D341Med (cell line): ENCODE measurements around the gene AFF3.
"Not testable (repeated sequence)": the region's sequence is repeated elsewhere in the genome, so short reads cannot be mapped to it uniquely, and the experiment has no call there.

ENCODE experiments used
- DNase-seq: peaks from one replicate; pipeline ENCODE4 v3.0.0; 2012; ENCODE audit warnings: low spot score

AFF3 gene

GRCh38 chr2:100142393-100142792 lies at the start of gene AFF3:
AFF3 (minus strand) TSS chr2:100142590; CDS start chr2:100104454, 38,136 bp downstream.
- no peak for DNase-seq

GRCh38 chr2:100189387-100189786 lies 47.0 kb upstream of the AFF3 start:
- DNase-seq: no peak

GRCh38 chr2:100188326-100188725 lies 45.9 kb upstream of the AFF3 start:
- DNase-seq: no peak

GRCh38 chr2:100186126-100186525 lies 43.7 kb upstream of the AFF3 start:
- DNase-seq: no peak

- DNase-seq: no peak
Observed at GRCh38 chr2:100185516-100185915, 43.1 kb upstream of the AFF3 start.

GRCh38 chr2:100185105-100185504 lies 42.7 kb upstream of the AFF3 start:
- no peak for DNase-seq

GRCh38 chr2:100184055-100184737 lies 41.8 kb upstream of the AFF3 start:
- DNase-seq: no peak

GRCh38 chr2:100182494-100183361 lies 40.3 kb upstream of the AFF3 start:
- DNase-seq: no peak

GRCh38 chr2:100180503-100180902 lies 38.1 kb upstream of the AFF3 start:
- no peak for DNase-seq

GRCh38 chr2:100179806-100180205 lies 37.4 kb upstream of the AFF3 start:
- DNase-seq: no peak

GRCh38 chr2:100178864-100179263 lies 36.5 kb upstream of the AFF3 start:
- no peak for DNase-seq

- DNase-seq: no peak
Observed at GRCh38 chr2:100178085-100178788, 35.8 kb upstream of the AFF3 start.

GRCh38 chr2:100176925-100177324 lies 34.5 kb upstream of the AFF3 start:
- DNase-seq: no peak

GRCh38 chr2:100174026-100174431 lies 31.6 kb upstream of the AFF3 start:
- DNase-seq: no peak

- no peak for DNase-seq
Observed at GRCh38 chr2:100166701-100167100, 24.3 kb upstream of the AFF3 start.

GRCh38 chr2:100163605-100164004 lies 21.2 kb upstream of the AFF3 start:
- DNase-seq: no peak

GRCh38 chr2:100161945-100162620 lies 19.7 kb upstream of the AFF3 start:
- no peak for DNase-seq

- DNase-seq: no peak
Observed at GRCh38 chr2:100160396-100160795, 18.0 kb upstream of the AFF3 start.

- DNase-seq: not testable (repeated sequence)
Observed at GRCh38 chr2:100151832-100152231, 9.4 kb upstream of the AFF3 start.

- no peak for DNase-seq
Observed at GRCh38 chr2:100151310-100151709, 8.9 kb upstream of the AFF3 start.

- DNase-seq: no peak
Observed at GRCh38 chr2:100148883-100149282, 6.5 kb upstream of the AFF3 start.

GRCh38 chr2:100146657-100146960 lies 4.2 kb upstream of the AFF3 start:
- DNase-seq: no peak
